ENCODE data around the gene SFXN5.

- TF ChIP-seq CTCF (IDR thresholded peaks at IDR 0.05), result no peak
- TF ChIP-seq EP300 (IDR thresholded peaks at IDR 0.05), result no peak
Measured at GRCh38 chr2:72920318-72921087, 151.0 kb downstream of the SFXN5 start.
